Stimulated activated CD4-positive, alpha-beta T cell treated with anti-CD3 and anti-CD28 coated beads, Interleukin-4, amount 100 ng/mL, for 24 hours (primary cell): ENCODE data around the gene TEX264.

Experiments
- DNase-seq: peaks from one replicate; pipeline ENCODE4 v3.0.0-alpha.2; 2020

TEX264 gene

GRCh38 chr3:51702156-51702555, 31.1 kb downstream of the TEX264 start:
- no peak for DNase-seq

- DNase-seq = no peak
These were observed 32.2 kb downstream of the TEX264 start for GRCh38 chr3:51703068-51703760.

- no peak for DNase-seq
These were observed 32.9 kb downstream of the TEX264 start for GRCh38 chr3:51703761-51704510.

GRCh38 chr3:51704511-51704950, 33.5 kb downstream of the TEX264 start:
- no peak for DNase-seq

- DNase-seq = no peak
These were observed 34.4 kb downstream of the TEX264 start for GRCh38 chr3:51705276-51706020.

GRCh38 chr3:51706021-51706485, 35.0 kb downstream of the TEX264 start:
- DNase-seq = no peak

GRCh38 chr3:51706788-51707731, 36.0 kb downstream of the TEX264 start, which contains the start of gene GRM2:
Gene GRM2 (plus strand): TSS chr3:51707068. CDS start chr3:51708984, 1,916 bp downstream.
- peak; percentile 22 for DNase-seq

GRCh38 chr3:51708216-51708845, 37.3 kb downstream of the TEX264 start:
- no peak for DNase-seq

- DNase-seq = no peak
These were observed 38.0 kb downstream of the TEX264 start for GRCh38 chr3:51709004-51709420.

- DNase-seq = no peak
These were observed 38.6 kb downstream of the TEX264 start for GRCh38 chr3:51709675-51710074.

- DNase-seq = no peak
These were observed 39.7 kb downstream of the TEX264 start for GRCh38 chr3:51710631-51711351.

- DNase-seq = no peak
These were observed 40.4 kb downstream of the TEX264 start for GRCh38 chr3:51711352-51712037.

GRCh38 chr3:51712038-51712420, 41.0 kb downstream of the TEX264 start:
- DNase-seq = no peak

GRCh38 chr3:51712511-51712931, 41.5 kb downstream of the TEX264 start:
- DNase-seq = no peak

GRCh38 chr3:51712963-51713362, 41.9 kb downstream of the TEX264 start:
- DNase-seq = no peak

- DNase-seq = no peak
These were observed 44.4 kb downstream of the TEX264 start for GRCh38 chr3:51715231-51715976.

- no peak for DNase-seq
These were observed 44.9 kb downstream of the TEX264 start for GRCh38 chr3:51715977-51716294.

GRCh38 chr3:51716805-51717204, 45.8 kb downstream of the TEX264 start:
- DNase-seq = no peak

GRCh38 chr3:51717446-51717845, 46.4 kb downstream of the TEX264 start:
- no peak for DNase-seq

- DNase-seq = no peak
These were observed 46.9 kb downstream of the TEX264 start for GRCh38 chr3:51717947-51718346.
